Measurements from ENCODE around the gene KRTAP13-1. TPM values are rescaled to one million over a fixed set of nuclear protein-coding genes. Genes with fewer than 3 reads are reported as not detected.
A peak's percentile ranks its signal among the peaks of the same experiment; 100 is the strongest.

KRTAP13-1 gene
- polyA plus RNA-seq, 2 of the 4 experiments (the other 2 are of a cell fraction), result not detected

DNA sequence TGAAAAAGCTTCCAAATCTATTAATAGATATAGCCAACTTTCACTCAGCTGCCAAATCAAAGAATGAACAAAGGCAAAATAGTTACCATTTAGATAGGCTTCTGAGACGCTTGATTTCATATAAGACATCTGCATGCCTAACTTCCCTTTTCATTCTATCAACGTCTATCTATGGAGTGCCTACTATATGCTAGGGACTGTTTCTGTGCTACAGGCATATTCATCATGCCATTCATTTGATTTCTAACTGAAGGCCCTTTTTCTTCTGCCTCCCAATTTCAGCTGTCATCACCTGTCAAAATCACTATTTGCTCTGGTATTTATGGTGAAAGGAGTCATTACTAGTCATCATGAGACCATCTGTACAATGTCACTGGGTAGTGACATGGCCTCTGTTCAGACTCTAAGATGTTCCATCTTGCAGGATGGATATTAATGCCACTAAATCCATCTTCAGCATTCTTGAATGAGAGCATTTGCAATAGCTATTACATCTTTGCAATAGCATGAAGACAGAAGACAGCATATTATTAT, 4.3 kb upstream of the KRTAP13-1 start:
- FAIRE-seq, result no peak

DNA sequence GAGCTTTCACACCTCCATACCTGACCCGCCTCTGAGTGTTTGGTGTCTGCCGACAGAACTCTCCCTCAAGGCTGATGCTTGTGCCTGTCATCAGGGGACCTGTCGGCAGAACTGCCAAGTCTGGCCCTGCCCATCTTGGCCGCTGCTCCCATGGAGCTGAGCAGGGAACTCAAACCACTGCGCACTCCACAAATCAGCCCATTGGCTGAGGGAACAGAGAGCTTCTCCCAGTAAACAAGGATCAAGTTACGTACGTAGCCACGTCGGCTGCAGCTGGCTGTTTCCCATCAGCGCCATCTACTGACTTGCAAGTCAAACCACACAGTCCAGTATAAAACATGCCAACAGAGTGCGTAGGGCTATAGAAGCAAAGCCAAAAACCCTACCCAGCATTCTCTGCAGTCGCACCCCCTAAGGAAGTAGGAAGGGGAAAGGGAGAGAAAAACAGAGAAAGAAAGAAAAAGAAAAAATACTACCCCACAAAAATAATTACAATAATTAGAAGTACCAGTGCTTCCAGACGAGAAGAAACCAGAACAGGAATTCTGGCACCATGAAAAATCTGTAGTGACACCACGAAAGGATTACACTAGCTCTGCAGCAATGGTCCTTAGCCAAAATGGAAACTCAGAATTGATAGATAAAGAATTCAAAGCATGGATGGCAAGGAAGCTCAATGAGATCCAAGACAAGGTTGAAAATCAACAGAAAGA, 13.1 kb downstream of the KRTAP13-1 start:
- Histone ChIP-seq H3K4me3 (no peak overlapping the region), H3K4me1 (no peaks in the 10 kb centered on the region), H3K4me2 (no peak overlapping the region), H3K9me3 (no peaks in the 10 kb centered on the region), H3K27ac (no peak overlapping the region)
- 6% methylated on average over 11 of the region's 14 CpGs for WGBS (ENCODE audit: missing lambda C conversion rate)
- TF ChIP-seq HES2 (IDR thresholded peaks at IDR 0.05) (no peak), EHF (CRISPR knock-in tag; IDR thresholded peaks at IDR 0.05) (no peak), RAD21 (conservative IDR thresholded peaks at IDR 0.05 in 1 of 2, IDR thresholded peaks at IDR 0.05 in 1 of 2) (peak in 1 of 2 experiments; percentile 11; a peak in 1 of 5 replicates)
- TF ChIP-seq, protein P1, sequence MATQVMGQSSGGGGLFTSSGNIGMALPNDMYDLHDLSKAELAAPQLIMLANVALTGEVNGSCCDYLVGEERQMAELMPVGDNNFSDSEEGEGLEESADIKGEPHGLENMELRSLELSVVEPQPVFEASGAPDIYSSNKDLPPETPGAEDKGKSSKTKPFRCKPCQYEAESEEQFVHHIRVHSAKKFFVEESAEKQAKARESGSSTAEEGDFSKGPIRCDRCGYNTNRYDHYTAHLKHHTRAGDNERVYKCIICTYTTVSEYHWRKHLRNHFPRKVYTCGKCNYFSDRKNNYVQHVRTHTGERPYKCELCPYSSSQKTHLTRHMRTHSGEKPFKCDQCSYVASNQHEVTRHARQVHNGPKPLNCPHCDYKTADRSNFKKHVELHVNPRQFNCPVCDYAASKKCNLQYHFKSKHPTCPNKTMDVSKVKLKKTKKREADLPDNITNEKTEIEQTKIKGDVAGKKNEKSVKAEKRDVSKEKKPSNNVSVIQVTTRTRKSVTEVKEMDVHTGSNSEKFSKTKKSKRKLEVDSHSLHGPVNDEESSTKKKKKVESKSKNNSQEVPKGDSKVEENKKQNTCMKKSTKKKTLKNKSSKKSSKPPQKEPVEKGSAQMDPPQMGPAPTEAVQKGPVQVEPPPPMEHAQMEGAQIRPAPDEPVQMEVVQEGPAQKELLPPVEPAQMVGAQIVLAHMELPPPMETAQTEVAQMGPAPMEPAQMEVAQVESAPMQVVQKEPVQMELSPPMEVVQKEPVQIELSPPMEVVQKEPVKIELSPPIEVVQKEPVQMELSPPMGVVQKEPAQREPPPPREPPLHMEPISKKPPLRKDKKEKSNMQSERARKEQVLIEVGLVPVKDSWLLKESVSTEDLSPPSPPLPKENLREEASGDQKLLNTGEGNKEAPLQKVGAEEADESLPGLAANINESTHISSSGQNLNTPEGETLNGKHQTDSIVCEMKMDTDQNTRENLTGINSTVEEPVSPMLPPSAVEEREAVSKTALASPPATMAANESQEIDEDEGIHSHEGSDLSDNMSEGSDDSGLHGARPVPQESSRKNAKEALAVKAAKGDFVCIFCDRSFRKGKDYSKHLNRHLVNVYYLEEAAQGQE (IDR thresholded peaks at IDR 0.05), result no peak
- FAIRE-seq, result no peak
- ChIA-PET POLR2A (no interaction called here), CTCF (interaction anchor here (0.6 to 0.9 kb wide), 3 partner anchors 30 to 364 kb away, joined by 3 read pairs; no protein-coding TSS in a partner anchor)
- peak; percentile 0 to 72 for DNase-seq (ENCODE audit: low read depth in 1 of 2, low spot score in 1 of 2)
- ATAC-seq, result peak in 1 of 2 experiments; percentile 80; a peak in 4 of 6 replicates

More for the DNA sequence above, 4.3 kb upstream of the KRTAP13-1 start:
- ATAC-seq, result no peak
- no peak for TF ChIP-seq ESRRA (IDR thresholded peaks at IDR 0.05; ENCODE audit: borderline replicate concordance, low read length)
- no peak for TF ChIP-seq MYC (IDR thresholded peaks at IDR 0.05; ENCODE audit: borderline replicate concordance, low read length)
- TF ChIP-seq, protein P2, sequence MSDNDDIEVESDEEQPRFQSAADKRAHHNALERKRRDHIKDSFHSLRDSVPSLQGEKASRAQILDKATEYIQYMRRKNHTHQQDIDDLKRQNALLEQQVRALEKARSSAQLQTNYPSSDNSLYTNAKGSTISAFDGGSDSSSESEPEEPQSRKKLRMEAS (IDR thresholded peaks at IDR 0.05), result no peak
- TF ChIP-seq HOXA7 (CRISPR knock-in tag; IDR thresholded peaks at IDR 0.05), result no peak
- TF ChIP-seq RAD21 (conservative IDR thresholded peaks at IDR 0.05 in 1 of 2, IDR thresholded peaks at IDR 0.05 in 1 of 2), result no peak
- TF ChIP-seq RFX5 (IDR thresholded peaks at IDR 0.05), result no peak
- TF ChIP-seq, protein P3, sequence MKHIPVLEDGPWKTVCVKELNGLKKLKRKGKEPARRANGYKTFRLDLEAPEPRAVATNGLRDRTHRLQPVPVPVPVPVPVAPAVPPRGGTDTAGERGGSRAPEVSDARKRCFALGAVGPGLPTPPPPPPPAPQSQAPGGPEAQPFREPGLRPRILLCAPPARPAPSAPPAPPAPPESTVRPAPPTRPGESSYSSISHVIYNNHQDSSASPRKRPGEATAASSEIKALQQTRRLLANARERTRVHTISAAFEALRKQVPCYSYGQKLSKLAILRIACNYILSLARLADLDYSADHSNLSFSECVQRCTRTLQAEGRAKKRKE (CRISPR knock-in tag; IDR thresholded peaks at IDR 0.05; ENCODE audit: low read depth), result no peak
- Histone ChIP-seq H3K9me3 (no peaks in the 10 kb centered on the region), H3K27ac (no peak overlapping the region), H3K4me3 (no peak overlapping the region), H3K4me1 (no peaks in the 10 kb centered on the region), H3K4me2 (no peak overlapping the region)
- POLR2A ChIA-PET, result no interaction called here
- CTCF ChIA-PET, result no interaction called here
- no peak for DNase-seq (ENCODE audit: low read depth in 1 of 2, low spot score in 1 of 2)
- 2% methylated on average over 2 of the region's 2 CpGs for whole genome bisulfite sequencing (ENCODE audit: missing lambda C conversion rate)

DNA sequence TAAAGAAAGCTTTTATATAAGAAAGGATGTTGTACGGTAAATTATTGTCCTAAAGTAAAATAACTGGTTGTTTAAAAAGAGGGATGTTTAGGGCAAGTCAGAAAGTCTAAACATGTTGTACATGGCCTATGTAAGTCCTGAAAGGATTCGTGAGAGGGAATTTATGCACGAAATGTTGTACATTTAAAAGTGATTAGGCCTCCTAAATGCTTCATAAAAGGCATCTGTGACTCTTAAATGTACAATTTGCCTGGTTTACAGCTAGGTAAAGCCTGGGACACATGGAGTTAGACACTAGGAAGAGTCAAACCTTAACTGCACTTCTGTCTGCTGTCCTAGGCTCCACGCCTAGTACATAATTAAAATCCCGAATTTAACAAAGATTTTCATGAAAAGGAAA, 20.2 kb downstream of the KRTAP13-1 start:
- ATAC-seq, result no peak
- 3% methylated on average over 5 of the region's 5 CpGs for WGBS (ENCODE audit: missing lambda C conversion rate)
- Histone ChIP-seq H3K4me1 (no peaks in the 10 kb centered on the region), H3K9me3 (no peaks in the 10 kb centered on the region), H3K4me3 (no peak overlapping the region), H3K27ac (no peak overlapping the region), H3K4me2 (no peak overlapping the region)
- no peak for FAIRE-seq
- ChIA-PET POLR2A (no interaction called here), CTCF (no interaction called here)
- DNase-seq (ENCODE audit: low read depth in 1 of 2, low spot score in 1 of 2), result no peak
- TF ChIP-seq ZNF302 (CRISPR knock-in tag; IDR thresholded peaks at IDR 0.05), result no peak
- TF ChIP-seq, protein P4, sequence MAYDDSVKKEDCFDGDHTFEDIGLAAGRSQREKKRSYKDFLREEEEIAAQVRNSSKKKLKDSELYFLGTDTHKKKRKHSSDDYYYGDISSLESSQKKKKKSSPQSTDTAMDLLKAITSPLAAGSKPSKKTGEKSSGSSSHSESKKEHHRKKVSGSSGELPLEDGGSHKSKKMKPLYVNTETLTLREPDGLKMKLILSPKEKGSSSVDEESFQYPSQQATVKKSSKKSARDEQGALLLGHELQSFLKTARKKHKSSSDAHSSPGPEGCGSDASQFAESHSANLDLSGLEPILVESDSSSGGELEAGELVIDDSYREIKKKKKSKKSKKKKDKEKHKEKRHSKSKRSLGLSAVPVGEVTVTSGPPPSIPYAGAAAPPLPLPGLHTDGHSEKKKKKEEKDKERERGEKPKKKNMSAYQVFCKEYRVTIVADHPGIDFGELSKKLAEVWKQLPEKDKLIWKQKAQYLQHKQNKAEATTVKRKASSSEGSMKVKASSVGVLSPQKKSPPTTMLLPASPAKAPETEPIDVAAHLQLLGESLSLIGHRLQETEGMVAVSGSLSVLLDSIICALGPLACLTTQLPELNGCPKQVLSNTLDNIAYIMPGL (CRISPR knock-in tag; IDR thresholded peaks at IDR 0.05; ENCODE audit: borderline replicate concordance), result no peak
- no peak for TF ChIP-seq HOXA7 (CRISPR knock-in tag; IDR thresholded peaks at IDR 0.05)
- TF ChIP-seq KDM1A (IDR thresholded peaks at IDR 0.05; ENCODE audit: low read depth), result no peak
- TF ChIP-seq, protein P5, sequence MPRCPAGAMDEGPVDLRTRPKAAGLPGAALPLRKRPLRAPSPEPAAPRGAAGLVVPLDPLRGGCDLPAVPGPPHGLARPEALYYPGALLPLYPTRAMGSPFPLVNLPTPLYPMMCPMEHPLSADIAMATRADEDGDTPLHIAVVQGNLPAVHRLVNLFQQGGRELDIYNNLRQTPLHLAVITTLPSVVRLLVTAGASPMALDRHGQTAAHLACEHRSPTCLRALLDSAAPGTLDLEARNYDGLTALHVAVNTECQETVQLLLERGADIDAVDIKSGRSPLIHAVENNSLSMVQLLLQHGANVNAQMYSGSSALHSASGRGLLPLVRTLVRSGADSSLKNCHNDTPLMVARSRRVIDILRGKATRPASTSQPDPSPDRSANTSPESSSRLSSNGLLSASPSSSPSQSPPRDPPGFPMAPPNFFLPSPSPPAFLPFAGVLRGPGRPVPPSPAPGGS (IDR thresholded peaks at IDR 0.05), result no peak
- TF ChIP-seq ELK1 (IDR thresholded peaks at IDR 0.05; ENCODE audit: low read depth, low read length), result no peak
- TF ChIP-seq PHF8 (IDR thresholded peaks at IDR 0.05; ENCODE audit: borderline replicate concordance, low read depth), result no peak
- TF ChIP-seq KDM5A (IDR thresholded peaks at IDR 0.05), result no peak
- no peak for TF ChIP-seq SREBF2 (IDR thresholded peaks at IDR 0.05)
- TF ChIP-seq, protein P6, sequence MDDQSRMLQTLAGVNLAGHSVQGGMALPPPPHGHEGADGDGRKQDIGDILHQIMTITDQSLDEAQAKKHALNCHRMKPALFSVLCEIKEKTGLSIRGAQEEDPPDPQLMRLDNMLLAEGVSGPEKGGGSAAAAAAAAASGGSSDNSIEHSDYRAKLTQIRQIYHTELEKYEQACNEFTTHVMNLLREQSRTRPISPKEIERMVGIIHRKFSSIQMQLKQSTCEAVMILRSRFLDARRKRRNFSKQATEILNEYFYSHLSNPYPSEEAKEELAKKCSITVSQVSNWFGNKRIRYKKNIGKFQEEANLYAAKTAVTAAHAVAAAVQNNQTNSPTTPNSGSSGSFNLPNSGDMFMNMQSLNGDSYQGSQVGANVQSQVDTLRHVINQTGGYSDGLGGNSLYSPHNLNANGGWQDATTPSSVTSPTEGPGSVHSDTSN (IDR thresholded peaks at IDR 0.05), result no peak
- TF ChIP-seq JUN (IDR thresholded peaks at IDR 0.05), result no peak
